ENCODE data around the gene TSPEAR. TPM values are rescaled to one million over a fixed set of nuclear protein-coding genes. Genes with fewer than 3 reads are reported as not detected.

TSPEAR gene
- total and polyA plus RNA-seq, 2 of the 13 experiments (the other 11 are each of a cell fraction or from before 2014, with no cell fraction given) = 0.07 to 0.32 TPM

DNA sequence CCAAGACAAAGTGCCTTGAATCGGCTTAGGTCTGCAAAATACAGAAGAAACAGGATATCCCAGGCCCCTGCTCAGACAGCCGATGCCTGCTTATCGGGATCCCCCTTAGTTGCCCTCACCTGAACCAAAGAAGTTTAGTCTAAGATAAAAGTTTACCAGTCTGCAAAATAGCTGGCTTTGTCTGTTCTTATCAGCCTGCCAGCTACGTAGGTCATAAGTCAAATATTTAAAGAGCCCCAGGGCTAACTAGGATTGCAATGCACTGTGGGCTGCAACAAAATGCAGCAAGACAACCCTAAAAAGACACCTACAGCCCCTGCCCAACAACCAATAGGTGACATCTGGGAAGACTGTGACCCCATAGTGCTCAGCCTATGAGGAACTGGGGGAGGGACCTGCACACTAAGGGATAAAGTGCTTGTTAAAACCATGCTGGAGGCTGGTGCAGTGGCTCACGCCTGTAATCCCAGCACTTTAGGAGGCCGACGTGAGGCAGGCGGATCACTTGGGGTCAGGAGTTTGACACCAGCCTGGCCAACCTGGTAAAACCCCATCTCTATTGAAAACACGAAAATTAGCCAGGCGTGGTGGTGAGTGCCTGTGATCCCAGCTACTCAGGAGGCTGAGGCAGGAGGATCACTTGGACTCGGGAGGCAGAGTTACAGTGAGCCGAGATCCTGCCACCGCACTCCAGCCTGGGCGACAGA lies 228.6 kb downstream of the TSPEAR start (continued):
- TF ChIP-seq, protein P1, sequence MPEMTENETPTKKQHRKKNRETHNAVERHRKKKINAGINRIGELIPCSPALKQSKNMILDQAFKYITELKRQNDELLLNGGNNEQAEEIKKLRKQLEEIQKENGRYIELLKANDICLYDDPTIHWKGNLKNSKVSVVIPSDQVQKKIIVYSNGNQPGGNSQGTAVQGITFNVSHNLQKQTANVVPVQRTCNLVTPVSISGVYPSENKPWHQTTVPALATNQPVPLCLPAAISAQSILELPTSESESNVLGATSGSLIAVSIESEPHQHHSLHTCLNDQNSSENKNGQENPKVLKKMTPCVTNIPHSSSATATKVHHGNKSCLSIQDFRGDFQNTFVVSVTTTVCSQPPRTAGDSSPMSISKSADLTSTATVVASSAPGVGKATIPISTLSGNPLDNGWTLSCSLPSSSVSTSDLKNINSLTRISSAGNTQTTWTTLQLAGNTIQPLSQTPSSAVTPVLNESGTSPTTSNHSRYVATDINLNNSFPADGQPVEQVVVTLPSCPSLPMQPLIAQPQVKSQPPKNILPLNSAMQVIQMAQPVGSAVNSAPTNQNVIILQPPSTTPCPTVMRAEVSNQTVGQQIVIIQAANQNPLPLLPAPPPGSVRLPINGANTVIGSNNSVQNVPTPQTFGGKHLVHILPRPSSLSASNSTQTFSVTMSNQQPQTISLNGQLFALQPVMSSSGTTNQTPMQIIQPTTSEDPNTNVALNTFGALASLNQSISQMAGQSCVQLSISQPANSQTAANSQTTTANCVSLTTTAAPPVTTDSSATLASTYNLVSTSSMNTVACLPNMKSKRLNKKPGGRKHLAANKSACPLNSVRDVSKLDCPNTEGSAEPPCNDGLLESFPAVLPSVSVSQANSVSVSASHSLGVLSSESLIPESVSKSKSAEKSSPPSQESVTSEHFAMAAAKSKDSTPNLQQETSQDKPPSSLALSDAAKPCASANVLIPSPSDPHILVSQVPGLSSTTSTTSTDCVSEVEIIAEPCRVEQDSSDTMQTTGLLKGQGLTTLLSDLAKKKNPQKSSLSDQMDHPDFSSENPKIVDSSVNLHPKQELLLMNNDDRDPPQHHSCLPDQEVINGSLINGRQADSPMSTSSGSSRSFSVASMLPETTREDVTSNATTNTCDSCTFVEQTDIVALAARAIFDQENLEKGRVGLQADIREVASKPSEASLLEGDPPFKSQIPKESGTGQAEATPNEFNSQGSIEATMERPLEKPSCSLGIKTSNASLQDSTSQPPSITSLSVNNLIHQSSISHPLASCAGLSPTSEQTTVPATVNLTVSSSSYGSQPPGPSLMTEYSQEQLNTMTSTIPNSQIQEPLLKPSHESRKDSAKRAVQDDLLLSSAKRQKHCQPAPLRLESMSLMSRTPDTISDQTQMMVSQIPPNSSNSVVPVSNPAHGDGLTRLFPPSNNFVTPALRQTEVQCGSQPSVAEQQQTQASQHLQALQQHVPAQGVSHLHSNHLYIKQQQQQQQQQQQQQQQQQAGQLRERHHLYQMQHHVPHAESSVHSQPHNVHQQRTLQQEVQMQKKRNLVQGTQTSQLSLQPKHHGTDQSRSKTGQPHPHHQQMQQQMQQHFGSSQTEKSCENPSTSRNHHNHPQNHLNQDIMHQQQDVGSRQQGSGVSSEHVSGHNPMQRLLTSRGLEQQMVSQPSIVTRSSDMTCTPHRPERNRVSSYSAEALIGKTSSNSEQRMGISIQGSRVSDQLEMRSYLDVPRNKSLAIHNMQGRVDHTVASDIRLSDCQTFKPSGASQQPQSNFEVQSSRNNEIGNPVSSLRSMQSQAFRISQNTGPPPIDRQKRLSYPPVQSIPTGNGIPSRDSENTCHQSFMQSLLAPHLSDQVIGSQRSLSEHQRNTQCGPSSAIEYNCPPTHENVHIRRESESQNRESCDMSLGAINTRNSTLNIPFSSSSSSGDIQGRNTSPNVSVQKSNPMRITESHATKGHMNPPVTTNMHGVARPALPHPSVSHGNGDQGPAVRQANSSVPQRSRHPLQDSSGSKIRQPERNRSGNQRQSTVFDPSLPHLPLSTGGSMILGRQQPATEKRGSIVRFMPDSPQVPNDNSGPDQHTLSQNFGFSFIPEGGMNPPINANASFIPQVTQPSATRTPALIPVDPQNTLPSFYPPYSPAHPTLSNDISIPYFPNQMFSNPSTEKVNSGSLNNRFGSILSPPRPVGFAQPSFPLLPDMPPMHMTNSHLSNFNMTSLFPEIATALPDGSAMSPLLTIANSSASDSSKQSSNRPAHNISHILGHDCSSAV (CRISPR knock-in tag; IDR thresholded peaks at IDR 0.05; ENCODE audit: borderline replicate concordance) = no peak
- TF ChIP-seq PHF5A (CRISPR knock-in tag; IDR thresholded peaks at IDR 0.05; ENCODE audit: low read depth, unreplicated experiment) (no peak), ZNF614 (CRISPR knock-in tag; IDR thresholded peaks at IDR 0.05; ENCODE audit: borderline replicate concordance) (no peak), ZNF296 (CRISPR knock-in tag; conservative IDR thresholded peaks at IDR 0.05) (0 out of 2 replicates have a peak, but pooled peaks have one; percentile 52), CREM (IDR thresholded peaks at IDR 0.05) (peak; percentile 83), CREM (CRISPR knock-in tag; IDR thresholded peaks at IDR 0.05) (no peak), HHEX (CRISPR knock-in tag; IDR thresholded peaks at IDR 0.05) (no peak), ZSCAN20 (CRISPR knock-in tag; IDR thresholded peaks at IDR 0.05; ENCODE audit: borderline replicate concordance) (no peak), SOX6 (IDR thresholded peaks at IDR 0.05) (no peak), SOX6 (CRISPR knock-in tag; IDR thresholded peaks at IDR 0.05) (peak; percentile 75), NBN (conservative IDR thresholded peaks at IDR 0.05) (no peak), NFATC3 (CRISPR knock-in tag; IDR thresholded peaks at IDR 0.05) (no peak), GZF1 (CRISPR knock-in tag; IDR thresholded peaks at IDR 0.05) (no peak), MAFG (CRISPR knock-in tag; IDR thresholded peaks at IDR 0.05) (no peak), KDM4B (CRISPR knock-in tag; IDR thresholded peaks at IDR 0.05) (no peak), ZNF441 (CRISPR knock-in tag; IDR thresholded peaks at IDR 0.05; ENCODE audit: borderline replicate concordance) (peak; percentile 52; the same call in 1 of the 2 replicates), ZNF777 (CRISPR knock-in tag; IDR thresholded peaks at IDR 0.05) (no peak; the same call in 1 of the 2 replicates), ZSCAN29 (CRISPR knock-in tag; conservative IDR thresholded peaks at IDR 0.05) (no peak)
- TF ChIP-seq, protein P2, sequence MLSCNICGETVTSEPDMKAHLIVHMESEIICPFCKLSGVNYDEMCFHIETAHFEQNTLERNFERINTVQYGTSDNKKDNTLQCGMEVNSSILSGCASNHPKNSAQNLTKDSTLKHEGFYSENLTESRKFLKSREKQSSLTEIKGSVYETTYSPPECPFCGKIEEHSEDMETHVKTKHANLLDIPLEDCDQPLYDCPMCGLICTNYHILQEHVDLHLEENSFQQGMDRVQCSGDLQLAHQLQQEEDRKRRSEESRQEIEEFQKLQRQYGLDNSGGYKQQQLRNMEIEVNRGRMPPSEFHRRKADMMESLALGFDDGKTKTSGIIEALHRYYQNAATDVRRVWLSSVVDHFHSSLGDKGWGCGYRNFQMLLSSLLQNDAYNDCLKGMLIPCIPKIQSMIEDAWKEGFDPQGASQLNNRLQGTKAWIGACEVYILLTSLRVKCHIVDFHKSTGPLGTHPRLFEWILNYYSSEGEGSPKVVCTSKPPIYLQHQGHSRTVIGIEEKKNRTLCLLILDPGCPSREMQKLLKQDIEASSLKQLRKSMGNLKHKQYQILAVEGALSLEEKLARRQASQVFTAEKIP (CRISPR knock-in tag; IDR thresholded peaks at IDR 0.05; ENCODE audit: borderline replicate concordance) = no peak
- TF ChIP-seq, protein P3, sequence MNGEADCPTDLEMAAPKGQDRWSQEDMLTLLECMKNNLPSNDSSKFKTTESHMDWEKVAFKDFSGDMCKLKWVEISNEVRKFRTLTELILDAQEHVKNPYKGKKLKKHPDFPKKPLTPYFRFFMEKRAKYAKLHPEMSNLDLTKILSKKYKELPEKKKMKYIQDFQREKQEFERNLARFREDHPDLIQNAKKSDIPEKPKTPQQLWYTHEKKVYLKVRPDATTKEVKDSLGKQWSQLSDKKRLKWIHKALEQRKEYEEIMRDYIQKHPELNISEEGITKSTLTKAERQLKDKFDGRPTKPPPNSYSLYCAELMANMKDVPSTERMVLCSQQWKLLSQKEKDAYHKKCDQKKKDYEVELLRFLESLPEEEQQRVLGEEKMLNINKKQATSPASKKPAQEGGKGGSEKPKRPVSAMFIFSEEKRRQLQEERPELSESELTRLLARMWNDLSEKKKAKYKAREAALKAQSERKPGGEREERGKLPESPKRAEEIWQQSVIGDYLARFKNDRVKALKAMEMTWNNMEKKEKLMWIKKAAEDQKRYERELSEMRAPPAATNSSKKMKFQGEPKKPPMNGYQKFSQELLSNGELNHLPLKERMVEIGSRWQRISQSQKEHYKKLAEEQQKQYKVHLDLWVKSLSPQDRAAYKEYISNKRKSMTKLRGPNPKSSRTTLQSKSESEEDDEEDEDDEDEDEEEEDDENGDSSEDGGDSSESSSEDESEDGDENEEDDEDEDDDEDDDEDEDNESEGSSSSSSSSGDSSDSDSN (CRISPR knock-in tag; IDR thresholded peaks at IDR 0.05) = peak; percentile 74
